Bronchial epithelial cell (primary cell): ENCODE measurements around the gene HDAC9. TPM values are rescaled to one million over a fixed set of nuclear protein-coding genes. Genes with fewer than 3 reads are reported as not detected.

ENCODE experiments used
- DNase-seq: peaks from one replicate; pipeline ENCODE4 v3.0.0-alpha.2; 2010; ENCODE audit warnings: low read depth
- FAIRE-seq: peaks from 2 replicates; lab custom pipeline; 2011; peaks lifted over from hg19 to GRCh38; lab: Jason Lieb, UNC
- H3K27me3 ChIP-seq: 2 replicates; pipeline ENCODE4 v1.5.1; 2011; ENCODE audit warnings: low read length; ENCODE audit not compliant: control insufficient read depth, insufficient read depth
- H3K36me3 ChIP-seq: 2 replicates; pipeline ENCODE4 v1.5.1; 2011; ENCODE audit warnings: low read length; ENCODE audit not compliant: control insufficient read depth, insufficient read depth
- H3K4me3 ChIP-seq: 2 replicates; pipeline ENCODE4 v1.5.1; 2011; ENCODE audit warnings: mild to moderate bottlenecking, low read depth, low read length, control low read depth
- CTCF ChIP-seq: IDR thresholded peaks from 2 replicates; pipeline ENCODE4 v1.5.1; 2011; ENCODE audit warnings: mild to moderate bottlenecking, moderate library complexity, low read length, control low read depth, inconsistent platforms; ENCODE audit not compliant: insufficient read depth, severe bottlenecking
- total RNA-seq: library from RNA; depleted of rRNA; stranded (reverse); fragments of >200 nt; gene quantifications from 2 replicates; pipeline ENCODE4 v1.2.1, GENCODE V29; 2014

HDAC9 gene
- total RNA-seq, 1 donor from 2014 or later: 12.1 TPM

DNA sequence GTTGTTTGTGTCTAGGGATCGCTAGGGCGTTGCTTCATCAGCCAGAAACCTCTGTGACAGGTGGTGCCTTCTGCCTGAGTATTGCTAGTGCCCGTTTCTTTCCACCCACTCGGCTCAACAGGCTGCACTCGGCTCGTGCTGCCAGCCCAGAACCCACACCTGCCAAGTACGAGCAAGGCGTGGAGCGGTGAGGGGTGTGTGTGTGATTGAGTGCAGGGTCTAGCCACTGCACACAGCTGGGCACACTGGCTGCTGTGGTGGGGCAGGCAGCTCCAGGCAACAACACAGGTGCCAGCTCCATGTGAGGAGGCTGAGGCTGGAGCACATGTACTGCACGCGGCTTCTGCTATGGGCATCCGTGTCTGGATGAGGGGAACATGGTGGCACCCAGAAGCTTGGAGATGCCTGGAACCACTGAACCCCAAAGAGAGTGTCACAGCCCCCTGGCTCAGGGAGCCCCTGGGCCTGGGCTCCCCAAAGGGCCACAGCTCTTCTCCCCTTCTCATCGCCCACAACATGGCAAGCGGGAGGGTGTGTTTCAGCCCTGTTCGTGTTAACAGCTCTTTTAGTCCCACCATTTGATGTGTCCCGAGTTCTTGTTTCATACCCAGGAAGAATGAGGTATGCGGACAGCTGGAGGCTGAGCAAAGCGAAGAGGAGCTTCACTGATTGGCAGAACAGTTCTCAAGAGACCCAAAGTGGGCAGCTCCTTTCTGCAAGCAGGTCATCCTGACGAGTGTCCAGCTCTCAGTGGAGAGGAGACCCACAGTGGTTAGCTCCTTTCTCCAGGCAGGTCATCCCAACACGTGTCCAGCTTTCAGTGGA is 78.1 kb downstream of the HDAC9 start:
- no peaks in the 10 kb centered on the region for H3K36me3 ChIP-seq
- H3K27me3 ChIP-seq: no peaks in the 10 kb centered on the region
- DNase-seq (no peak), FAIRE-seq (no peak)
- H3K4me3 ChIP-seq: no peak overlapping the region
- TF ChIP-seq CTCF: no peak

DNA sequence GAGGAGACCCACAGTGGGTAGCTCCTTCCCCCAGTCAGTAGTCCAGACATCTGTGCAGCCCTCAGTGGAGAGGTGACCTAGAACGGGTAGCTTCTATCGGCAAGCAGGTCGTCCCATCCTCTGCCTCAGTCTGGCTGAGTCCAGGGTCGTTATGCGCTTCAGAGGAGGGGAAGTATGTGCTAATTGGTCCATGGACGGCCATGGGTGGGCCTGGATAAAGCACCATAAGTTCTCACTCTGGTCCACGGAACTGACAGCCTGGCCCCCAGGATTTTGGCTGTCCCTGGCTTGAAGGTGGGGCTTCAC is 78.6 kb downstream of the HDAC9 start:
- Histone ChIP-seq H3K4me3 (no peak overlapping the region), H3K36me3 (no peaks in the 10 kb centered on the region), H3K27me3 (no peaks in the 10 kb centered on the region)
- no peak for FAIRE-seq
- TF ChIP-seq CTCF: no peak
- DNase-seq: no peak

GRCh38 chr7:18574676-18575075 is 79.1 kb downstream of the HDAC9 start:
- Histone ChIP-seq H3K27me3 (no peaks in the 10 kb centered on the region), H3K4me3 (no peak overlapping the region), H3K36me3 (no peaks in the 10 kb centered on the region)
- DNase-seq (no peak), FAIRE-seq (no peak)
- no peak for TF ChIP-seq CTCF

GRCh38 chr7:18575622-18576572 is 80.3 kb downstream of the HDAC9 start:
- no peak overlapping the region for H3K4me3 ChIP-seq
- no peak for FAIRE-seq
- TF ChIP-seq CTCF: no peak

DNA sequence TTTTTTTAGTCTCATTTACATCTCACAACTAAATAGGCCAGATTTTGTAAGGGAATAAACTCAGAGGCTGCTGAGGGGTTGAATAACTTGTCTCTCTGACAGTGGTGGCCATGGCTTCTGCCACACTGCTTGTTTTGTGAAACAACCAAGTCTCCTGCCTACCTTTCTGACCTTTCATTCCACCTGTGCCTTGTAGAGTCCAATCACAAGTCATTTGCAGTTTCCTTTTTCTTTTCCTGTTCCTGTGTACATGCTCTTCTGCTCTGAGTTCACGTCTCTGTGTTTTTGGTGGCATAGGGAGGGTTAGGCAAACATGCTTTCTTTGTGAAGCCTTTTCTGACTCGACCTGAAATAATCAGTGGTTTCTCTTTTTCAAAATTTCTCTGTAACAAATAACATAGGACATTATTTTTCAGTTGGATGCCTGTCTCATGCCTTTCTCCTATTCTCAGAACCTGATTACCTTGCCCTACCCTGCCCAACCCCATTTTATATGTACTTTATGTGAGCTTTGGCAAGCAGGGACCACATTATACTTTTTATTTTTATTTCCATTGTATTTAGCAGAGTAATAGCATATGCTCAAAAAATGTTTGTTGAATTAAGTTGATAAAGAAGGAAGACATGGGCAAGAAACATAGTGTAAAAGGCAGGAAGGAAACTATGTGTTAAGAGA is 81.7 kb downstream of the HDAC9 start:
- Histone ChIP-seq H3K4me3 (no peak overlapping the region), H3K27me3 (no peaks in the 10 kb centered on the region), H3K36me3 (no peaks in the 10 kb centered on the region)
- FAIRE-seq (no peak), DNase-seq (no peak)
- TF ChIP-seq CTCF: no peak

More at GRCh38 chr7:18575622-18576572, 80.3 kb downstream of the HDAC9 start:
- Histone ChIP-seq H3K36me3 (no peaks in the 10 kb centered on the region), H3K27me3 (no peaks in the 10 kb centered on the region)
- DNase-seq: no peak
